Measurements from ENCODE around the gene INO80D.

- TF ChIP-seq ZNF433 (tag by site-specific recombination; IDR thresholded peaks at IDR 0.05; ENCODE audit: low read depth) (no peak), CTCF (tag by site-specific recombination; IDR thresholded peaks at IDR 0.05) (no peak), ZNF274 (IDR thresholded peaks at IDR 0.05; ENCODE audit: low read length) (no peak), ZNF274 (tag by site-specific recombination; IDR thresholded peaks at IDR 0.05; ENCODE audit: borderline replicate concordance) (no peak), ZNF518A (tag by site-specific recombination; conservative IDR thresholded peaks at IDR 0.05; ENCODE audit: low read depth) (no peak), REST (tag by site-specific recombination; IDR thresholded peaks at IDR 0.05) (no peak), YY1 (tag by site-specific recombination; IDR thresholded peaks at IDR 0.05) (no peak), SP2 (tag by site-specific recombination; IDR thresholded peaks at IDR 0.05) (no peak), ZNF112 (tag by site-specific recombination; IDR thresholded peaks at IDR 0.05) (no peak), ZFP41 (tag by site-specific recombination; IDR thresholded peaks at IDR 0.05; ENCODE audit: borderline replicate concordance) (no peak), ZNF768 (tag by site-specific recombination; IDR thresholded peaks at IDR 0.05) (no peak), ZNF239 (tag by site-specific recombination; IDR thresholded peaks at IDR 0.05) (no peak), ZNF155 (tag by site-specific recombination; IDR thresholded peaks at IDR 0.05) (no peak), ZNF19 (tag by site-specific recombination; IDR thresholded peaks at IDR 0.05; ENCODE audit: low read depth) (no peak), ZNF785 (tag by site-specific recombination; IDR thresholded peaks at IDR 0.05) (no peak)
Measured at GRCh38 chr2:205995260-205995659, 90.7 kb downstream of the INO80D start.

All from HEK293 (cell line).